ENCODE measurements around the gene KRTAP5-2. TPM values are rescaled to one million over a fixed set of nuclear protein-coding genes. Genes with fewer than 3 reads are reported as not detected.

The KRTAP5-2 gene
- total and polyA plus RNA-seq, 9 of the 15 experiments (the other 6 are each of a cell fraction or from before 2014, with no cell fraction given): not detected

- DNase-seq (ENCODE audit: extremely low read depth in 1 of 4, low spot score in 3 of 4) (no peak), FAIRE-seq (no peak), ATAC-seq (no peak)
- ChIA-PET CTCF (ENCODE audit: low intra/inter-chr PET ratio) (interaction anchor here (0.7 kb wide), 1 partner anchor 370 kb away, joined by 4 read pairs; no protein-coding TSS in a partner anchor), POLR2A (interaction anchor here (0.7 to 1.0 kb wide), 2 partner anchors 21 to 291 kb away, joined by 3 read pairs; no protein-coding TSS in a partner anchor)
- Histone ChIP-seq H3K9ac (ENCODE audit: insufficient read depth in 1 of 2, low read depth in 2 of 2, low read length in 2 of 2) (peak overlapping the region; percentile 34 to 74; a peak in 3 of 4 replicates), H3K36me3 (ENCODE audit: control insufficient read depth, insufficient read depth, low read length) (no peaks in the 10 kb centered on the region), H2AFZ (ENCODE audit: low read depth, low read length) (no peak overlapping the region), H3K9me1 (ENCODE audit: control insufficient read depth, insufficient read depth, low read length) (peaks cover 3% of the 10 kb centered on the region), H3K27me3 (ENCODE audit: control insufficient read depth in 2 of 2, insufficient read depth in 2 of 2, low read length in 2 of 2) (peaks cover 0 to 18% of the 10 kb centered on the region in 2 experiments; a peak in 3 of 5 replicates), H3K4me1 (replicated peaks in 1 of 2; ENCODE audit: control insufficient read depth in 2 of 2, insufficient read depth in 2 of 2, low read length in 2 of 2) (peaks cover 0 to 46% of the 10 kb centered on the region in 2 experiments; a peak in 3 of 5 replicates), H4K20me1 (replicated peaks; ENCODE audit: control insufficient read depth, insufficient read depth, low read length) (peaks cover 36% of the 10 kb centered on the region), H3K4me3 (peak overlapping the region; percentile 28), H3K79me2 (ENCODE audit: control insufficient read depth, insufficient read depth, low read length) (no peaks in the 10 kb centered on the region), H3K27ac (ENCODE audit: extremely low read depth, low read depth, low read length) (no peak overlapping the region), H3K4me2 (ENCODE audit: insufficient read depth, low read length) (no peak overlapping the region), H3K9me3 (replicated peaks; ENCODE audit: control insufficient read depth, insufficient read depth, low read depth, low read length) (no peaks in the 10 kb centered on the region)
- WGBS (ENCODE audit: insufficient coverage, low coverage, missing lambda C conversion rate): under 1% methylated on average over 16 of the region's 91 CpGs
- intact Hi-C loops (cut with micrococcal nuclease) (loop anchor here (5.0 to 10.0 kb wide), 3 partner anchors 117 to 457 kb away; no protein-coding TSS in a partner anchor), in situ Hi-C loops (cut with MboI) (no loop called here)
- BruUV-seq (replicated peaks): no TSS peak
- TF ChIP-seq ZNF644 (tag; IDR thresholded peaks at IDR 0.05; ENCODE audit: low read depth) (0 out of 2 replicates have a peak, but pooled peaks have one; percentile 48), MXI1 (IDR thresholded peaks at IDR 0.05; ENCODE audit: low read depth, low read length) (no peak)
- TF ChIP-seq, protein P1, sequence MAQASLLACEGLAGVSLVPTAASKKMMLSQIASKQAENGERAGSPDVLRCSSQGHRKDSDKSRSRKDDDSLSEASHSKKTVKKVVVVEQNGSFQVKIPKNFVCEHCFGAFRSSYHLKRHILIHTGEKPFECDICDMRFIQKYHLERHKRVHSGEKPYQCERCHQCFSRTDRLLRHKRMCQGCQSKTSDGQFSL (CRISPR knock-in tag; IDR thresholded peaks at IDR 0.05): no peak
- TF ChIP-seq, protein P1 (tag; IDR thresholded peaks at IDR 0.05): 0 out of 4 replicates have a peak, but pooled peaks of 1 of the 2 experiments have one; percentile 2
Measured at GRCh38 chr11:1571760-1572196, 26.3 kb downstream of the KRTAP5-2 start.

Measured in K562 (cell line).